Ovary (tissue), 9 donors: ENCODE data around the gene COL27A1. TPM values are rescaled to one million over a fixed set of nuclear protein-coding genes. Genes with fewer than 3 reads are reported as not detected.

Experiments used
- DNase-seq, 5 donors: peaks; one replicate each; pipeline ENCODE4 v3.0.0-alpha.2; 2019 to 2020
- H3K27ac ChIP-seq, 2 donors: fragments of 200-600 bp; one replicate each; pipeline versions ENCODE4 v1.5.1 to v1.8.0; 2019 to 2022
- H3K27me3 ChIP-seq: fragments of 200-600 bp; one replicate; pipeline ENCODE4 v1.8.0; 2022
- H3K36me3 ChIP-seq: fragments of 200-600 bp; sonication (generic); one replicate; pipeline ENCODE4 v1.5.1; 2019
- H3K4me1 ChIP-seq: one replicate; pipeline ENCODE4 v1.8.1; 2013; ENCODE audit warnings: mild to moderate bottlenecking, moderate library complexity; ENCODE audit not compliant: insufficient read depth
- H3K4me3 ChIP-seq: fragments of 200-600 bp; sonication (generic); one replicate; pipeline ENCODE4 v1.5.1; 2017
- H3K9me3 ChIP-seq, 2 donors: fragments of 200-600 bp in 1 of 2; sonication (generic) in 1 of 2; one replicate each; pipeline versions ENCODE4 v1.5.1 to v1.8.1; 2013 to 2019; ENCODE audit warnings: mild to moderate bottlenecking in 1 of 2, moderate library complexity in 1 of 2
- EP300 ChIP-seq: sonication (generic); formaldehyde crosslinking; IDR thresholded peaks from one replicate; pipeline ENCODE4 v1.6.1; 2017; ENCODE audit warnings: antibody characterized with exemption
- POLR2A ChIP-seq: fragments of 450-650 bp; IDR thresholded peaks from one replicate; pipeline ENCODE4 v1.6.1; 2017; ENCODE audit warnings: antibody characterized with exemption, mild to moderate bottlenecking, moderate library complexity
- WGBS, 3 donors: extraction: QIAGEN DNeasy Blood & Tissue Kit in 1 of 3; methylation state at CpG; one replicate each; pipeline versions ENCODE4 v1.1.5 to v1.1.7; 2013 to 2017; 5-methylcytosine and 5-hydroxymethylcytosine counted together
- intact Hi-C, 4 donors: fragments of 100-400 bp; cut with DNase I; formaldehyde crosslinking; loops; one replicate each; pipeline versions ENCODE4 v1.11.0 to v1.15.1; 2022 to 2023
- polyA plus RNA-seq, 2 donors: library from polyadenylated mRNA; stranded (reverse); fragments of 200-250 nt in 1 of 2; fragments of 350-450 nt in 1 of 2; fragmentation: Illumina TruSeq in 1 of 2; extraction: RNeasy Lipid Tissue Mini Kit (QIAGEN cat#74804) in 1 of 2; gene quantifications; one replicate each; pipeline ENCODE4 v1.2.3, GENCODE V29; 2013 to 2014
- total RNA-seq, 7 donors: library from RNA; depleted of rRNA in 2 of 7; stranded (reverse); fragments of >200 nt in 2 of 7; fragmentation: NEBNext Ultra II Directional in 3 of 7; extraction: Animal tissue kit (Norgen Biotek cat#: 25700) in 3 of 7; gene quantifications; one replicate each; pipeline versions ENCODE4 v1.1.0 to v1.2.4, GENCODE V29; 2016 to 2023
- TF ChIP-seq, protein P1 (sequence below), 3 donors: fragments of 450-650 bp in 2 of 3; fragments of 200-600 bp in 1 of 3; IDR thresholded peaks; one replicate each; pipeline versions ENCODE4 v1.5.1 to v1.8.0; 2016 to 2022; ENCODE audit warnings: antibody characterized with exemption in 3 of 3, mild to moderate bottlenecking in 1 of 3
- donor health status: DM: no; HTN: no; CAD: no; lungs with moderate emphysema.
- donor health status: DM: no; HTN: no; CAD: no.
- donor health status: Bipolar disorder and iron deficiency.
- donor health status: DM: yes; HTN: yes; CAD: no.
- donor health status: DM: no; HTN: no; CAD: no.
- donor health status: DM: yes; HTN: yes; CAD: no.

COL27A1 gene
- total and polyA plus RNA-seq, 9 donors, result 5.2 to 91.2 (median 16.8) TPM

DNA sequence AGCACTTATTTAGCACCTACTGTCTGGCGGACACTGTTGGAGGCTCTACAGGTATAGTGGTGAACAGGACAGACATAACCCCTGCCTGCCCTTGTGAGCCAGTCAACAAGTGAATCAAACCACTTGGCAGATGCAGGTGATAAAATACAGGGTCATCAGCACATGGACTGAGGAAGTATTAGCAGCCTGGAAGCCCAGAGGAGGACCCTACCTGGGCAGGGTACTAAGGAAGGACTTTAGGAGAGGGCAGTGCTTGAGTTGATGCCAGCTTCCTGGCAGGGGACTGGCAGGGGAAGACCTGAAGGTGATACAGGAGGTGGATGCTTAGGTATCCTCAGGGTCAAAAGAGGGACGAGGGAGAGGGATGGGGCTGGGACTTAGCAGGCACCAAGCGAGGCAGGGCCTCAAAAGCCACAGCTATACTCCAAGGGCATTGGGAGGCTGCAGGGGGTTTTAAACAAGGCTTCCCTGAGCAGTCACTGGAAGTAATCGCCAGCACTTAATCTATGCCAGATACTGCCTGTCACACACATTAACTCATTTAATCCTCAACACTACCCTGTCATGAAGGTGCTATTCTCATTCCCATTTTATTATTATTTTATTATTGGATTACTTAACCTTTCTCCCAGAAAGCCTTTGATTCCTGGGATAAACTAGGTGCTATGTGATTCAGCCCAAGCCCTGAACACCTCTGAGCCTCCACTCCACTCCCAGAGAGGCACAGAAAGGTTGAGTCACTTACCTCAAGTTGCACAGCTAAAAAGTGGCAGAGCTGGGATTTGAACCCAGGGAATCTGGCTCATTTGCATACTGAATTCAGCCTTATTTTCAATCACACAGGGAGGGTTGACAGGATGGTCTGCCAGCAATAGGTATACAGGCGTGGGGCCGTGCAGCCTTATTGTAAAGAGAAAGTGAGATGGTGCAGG lies 103.8 kb downstream of the COL27A1 start:
- intact Hi-C loops, result loop anchor here in 1 of 4 donors (10.0 kb wide), 1 partner anchor 64 kb away; no protein-coding TSS in a partner anchor

DNA sequence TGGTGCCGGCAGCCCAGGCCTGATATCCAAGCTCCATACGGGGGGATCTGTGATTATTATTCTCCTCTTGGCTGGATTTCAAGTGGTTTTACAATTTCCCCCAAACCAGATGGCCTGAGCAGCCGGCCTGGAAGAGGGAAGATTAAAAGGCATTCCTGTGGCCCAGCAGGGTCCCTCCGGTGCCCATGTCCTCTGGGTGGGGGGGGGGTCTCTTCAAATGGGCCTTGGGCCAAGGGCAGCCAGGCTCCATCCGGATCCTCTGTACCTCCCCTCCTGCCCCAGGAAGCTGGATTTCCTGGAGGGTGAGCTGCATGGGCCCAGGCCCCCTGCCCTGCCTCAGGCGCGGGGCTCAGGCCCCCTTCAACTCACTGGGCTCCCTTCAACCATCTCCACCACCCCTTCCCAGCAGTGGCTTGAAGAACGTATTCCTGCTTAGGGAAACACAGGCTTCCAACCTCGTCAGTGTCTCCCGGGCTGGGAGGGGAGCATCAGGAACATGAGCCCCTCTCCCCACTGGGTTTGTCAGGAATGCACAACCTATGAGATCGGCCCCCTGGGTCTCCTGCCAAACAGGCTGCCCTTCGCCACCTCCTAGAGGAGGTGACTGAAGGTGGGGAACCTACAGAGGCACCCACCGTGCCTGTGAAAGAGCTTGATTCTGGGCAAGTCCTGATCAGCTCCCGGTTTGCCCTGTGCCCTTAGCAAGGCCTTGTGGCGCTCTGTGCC lies 104.6 kb downstream of the COL27A1 start:
- intact Hi-C loops, result loop anchor here in 1 of 4 donors (10.0 kb wide), 1 partner anchor 65 kb away; no protein-coding TSS in a partner anchor
- Histone ChIP-seq H3K4me1 (no peaks in the 10 kb centered on the region), H3K4me3 (no peak overlapping the region), H3K27ac (no peak overlapping the region), H3K9me3 (no peaks in the 10 kb centered on the region), H3K36me3 (no peaks in the 10 kb centered on the region), H3K27me3 (no peaks in the 10 kb centered on the region)
- TF ChIP-seq EP300 (no peak), POLR2A (no peak)
- TF ChIP-seq, protein P1, sequence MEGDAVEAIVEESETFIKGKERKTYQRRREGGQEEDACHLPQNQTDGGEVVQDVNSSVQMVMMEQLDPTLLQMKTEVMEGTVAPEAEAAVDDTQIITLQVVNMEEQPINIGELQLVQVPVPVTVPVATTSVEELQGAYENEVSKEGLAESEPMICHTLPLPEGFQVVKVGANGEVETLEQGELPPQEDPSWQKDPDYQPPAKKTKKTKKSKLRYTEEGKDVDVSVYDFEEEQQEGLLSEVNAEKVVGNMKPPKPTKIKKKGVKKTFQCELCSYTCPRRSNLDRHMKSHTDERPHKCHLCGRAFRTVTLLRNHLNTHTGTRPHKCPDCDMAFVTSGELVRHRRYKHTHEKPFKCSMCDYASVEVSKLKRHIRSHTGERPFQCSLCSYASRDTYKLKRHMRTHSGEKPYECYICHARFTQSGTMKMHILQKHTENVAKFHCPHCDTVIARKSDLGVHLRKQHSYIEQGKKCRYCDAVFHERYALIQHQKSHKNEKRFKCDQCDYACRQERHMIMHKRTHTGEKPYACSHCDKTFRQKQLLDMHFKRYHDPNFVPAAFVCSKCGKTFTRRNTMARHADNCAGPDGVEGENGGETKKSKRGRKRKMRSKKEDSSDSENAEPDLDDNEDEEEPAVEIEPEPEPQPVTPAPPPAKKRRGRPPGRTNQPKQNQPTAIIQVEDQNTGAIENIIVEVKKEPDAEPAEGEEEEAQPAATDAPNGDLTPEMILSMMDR (IDR thresholded peaks at IDR 0.05), result no peak
- DNase-seq, result no peak
- WGBS, 3 donors, result 50 to 74% (median 66%) methylated on average over 15 of the region's 15 CpGs

More for the DNA sequence above, 103.8 kb downstream of the COL27A1 start:
- no peaks in the 10 kb centered on the region for H3K27me3 ChIP-seq
- TF ChIP-seq EP300, result no peak
- TF ChIP-seq, protein P1 (IDR thresholded peaks at IDR 0.05), result no peak
- TF ChIP-seq POLR2A, result no peak
- H3K4me3 ChIP-seq, result no peak overlapping the region
- 62 to 83% (median 80%) methylated on average over 6 of the region's 6 CpGs for WGBS, 3 donors
- no peaks in the 10 kb centered on the region for H3K4me1 ChIP-seq
- no peaks in the 10 kb centered on the region for H3K9me3 ChIP-seq
- no peak for DNase-seq
- H3K27ac ChIP-seq, result no peak overlapping the region
- H3K36me3 ChIP-seq, result no peaks in the 10 kb centered on the region

DNA sequence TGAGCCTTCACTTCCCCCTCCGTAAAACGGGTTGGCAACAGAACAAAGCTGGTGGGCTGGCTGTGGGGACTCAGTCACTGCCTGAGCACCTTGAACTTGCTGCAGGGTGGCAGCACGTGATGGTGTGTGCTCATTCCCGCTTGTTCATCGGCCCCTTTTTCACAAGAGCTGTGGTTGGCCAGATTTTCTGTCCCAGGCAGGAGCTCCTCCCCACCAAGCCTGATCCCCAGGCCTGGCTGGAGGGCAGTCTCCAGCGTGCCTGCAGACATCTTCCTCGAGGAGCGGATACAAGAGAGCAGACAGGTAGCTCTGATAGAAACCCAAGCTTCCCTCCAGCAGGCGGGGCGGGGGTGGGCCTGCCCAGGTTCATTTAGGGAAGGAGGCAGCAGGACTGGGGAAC lies 105.7 kb downstream of the COL27A1 start:
- no peaks in the 10 kb centered on the region for H3K9me3 ChIP-seq
- no peaks in the 10 kb centered on the region for H3K27me3 ChIP-seq
- H3K4me3 ChIP-seq, result no peak overlapping the region
- TF ChIP-seq EP300, result no peak
- TF ChIP-seq, protein P1 (IDR thresholded peaks at IDR 0.05), result no peak
- no peak for TF ChIP-seq POLR2A
- no peaks in the 10 kb centered on the region for H3K4me1 ChIP-seq
- 79 to 92% (median 92%) methylated on average over 10 of the region's 10 CpGs for WGBS, 3 donors
- H3K36me3 ChIP-seq, result no peaks in the 10 kb centered on the region
- DNase-seq, result no peak
- no peak overlapping the region for H3K27ac ChIP-seq
- intact Hi-C loops, result no loop called here

DNA sequence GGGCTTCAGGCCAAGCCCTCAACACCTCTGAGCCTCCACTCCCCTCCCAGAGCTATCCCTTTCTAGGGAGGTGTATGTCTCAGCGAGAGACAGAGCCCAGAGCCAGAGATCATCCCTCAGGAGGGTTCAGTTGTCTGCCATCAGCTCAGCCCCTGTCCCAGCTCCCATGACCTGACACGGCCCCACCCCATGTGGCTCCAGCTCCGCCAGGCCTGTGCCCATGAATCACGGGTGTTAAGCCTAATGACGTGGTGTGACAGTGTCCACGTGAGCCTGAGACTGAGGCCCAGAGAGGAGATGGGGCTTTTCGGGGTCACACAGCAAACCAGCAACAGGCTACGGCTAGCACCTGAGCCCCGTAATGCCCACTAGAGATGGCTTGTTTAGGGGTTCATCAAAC lies 106.7 kb downstream of the COL27A1 start:
- no peaks in the 10 kb centered on the region for H3K36me3 ChIP-seq
- intact Hi-C loops, result no loop called here
- H3K27ac ChIP-seq, result no peak overlapping the region
- WGBS, 3 donors, result 83 to 95% (median 92%) methylated on average over 9 of the region's 9 CpGs
- H3K4me3 ChIP-seq, result no peak overlapping the region
- no peaks in the 10 kb centered on the region for H3K27me3 ChIP-seq
- no peaks in the 10 kb centered on the region for H3K4me1 ChIP-seq
- H3K9me3 ChIP-seq, result no peaks in the 10 kb centered on the region
- TF ChIP-seq EP300, result no peak
- TF ChIP-seq POLR2A, result no peak
- TF ChIP-seq, protein P1 (IDR thresholded peaks at IDR 0.05), result no peak
- no peak for DNase-seq
